SIG-M5 treated with dmso at 0.1 percent for 504 hours (cell line): ENCODE results near the gene CCDC90B.
"Not testable (repeated sequence)": the region's sequence is repeated elsewhere in the genome, so short reads cannot be mapped to it uniquely, and the experiment has no call there.

Experiments used
- DNase-seq: peaks from one replicate; lab custom pipeline; 2025; ENCODE audit not compliant: unreplicated experiment; lab: John Stamatoyannopoulos, UW

Gene CCDC90B

GRCh38 chr11:83292709-83293456 is 6.7 kb upstream of the CCDC90B start:
- peak; percentile 74 for DNase-seq

- DNase-seq = no peak
These were observed 1.5 kb upstream of the CCDC90B start for GRCh38 chr11:83287631-83288030.

- no peak for DNase-seq
These were observed 906 bp downstream of the CCDC90B start for GRCh38 chr11:83285151-83285770.

- DNase-seq = no peak
These were observed 1.5 kb downstream of the CCDC90B start for GRCh38 chr11:83284501-83285150.

GRCh38 chr11:83282084-83282716 is 4.0 kb downstream of the CCDC90B start:
- DNase-seq = no peak

GRCh38 chr11:83280256-83280655 is 5.9 kb downstream of the CCDC90B start:
- no peak for DNase-seq

- no peak for DNase-seq
These were observed 7.8 kb downstream of the CCDC90B start for GRCh38 chr11:83278351-83278750.

GRCh38 chr11:83275888-83276641 is 10.1 kb downstream of the CCDC90B start:
- DNase-seq = no peak

- DNase-seq = no peak
These were observed 13.5 kb downstream of the CCDC90B start for GRCh38 chr11:83272627-83273026.

- DNase-seq = not testable (repeated sequence)
These were observed 14.4 kb downstream of the CCDC90B start for GRCh38 chr11:83271734-83272133.

GRCh38 chr11:83269080-83269479 is 17.1 kb downstream of the CCDC90B start:
- not testable (repeated sequence) for DNase-seq

- DNase-seq = no peak
These were observed 20.8 kb downstream of the CCDC90B start for GRCh38 chr11:83265331-83265730.

GRCh38 chr11:83259559-83259958 is 26.6 kb downstream of the CCDC90B start:
- no peak for DNase-seq

- DNase-seq = no peak
These were observed 28.4 kb downstream of the CCDC90B start for GRCh38 chr11:83257761-83258168.

- DNase-seq = no peak
These were observed 29.4 kb downstream of the CCDC90B start for GRCh38 chr11:83256602-83257340.

GRCh38 chr11:83255366-83255765 is 30.8 kb downstream of the CCDC90B start:
- no peak for DNase-seq

GRCh38 chr11:83252941-83253340 is 33.2 kb downstream of the CCDC90B start:
- DNase-seq = no peak

GRCh38 chr11:83252266-83252665 is 33.9 kb downstream of the CCDC90B start:
- DNase-seq = no peak

GRCh38 chr11:83249972-83250593 is 36.1 kb downstream of the CCDC90B start:
- DNase-seq = peak; percentile 38

GRCh38 chr11:83249445-83249844 is 36.7 kb downstream of the CCDC90B start:
- no peak for DNase-seq
